Activated CD4-positive, alpha-beta T cell treated with anti-CD3 and anti-CD28 coated beads, Interleukin-2, amount 10 ng/mL, durations not matched to agents 24 days and 14 days (primary cell): ENCODE results near the gene APBA3. TPM values are rescaled to one million over a fixed set of nuclear protein-coding genes. Genes with fewer than 3 reads are reported as not detected.
"Not testable (repeated sequence)": the region's sequence is repeated elsewhere in the genome, so short reads cannot be mapped to it uniquely, and the experiment has no call there.

Experiments
- DNase-seq: peaks from one replicate; pipeline ENCODE4 v3.0.0; 2022
- H3K27ac Mint-ChIP-seq: one replicate; pipeline ENCODE4 v1.8.0; 2022; ENCODE audit warnings: mild to moderate bottlenecking, mixed read lengths
- H3K27me3 Mint-ChIP-seq: one replicate; pipeline ENCODE4 v1.8.0; 2022; ENCODE audit warnings: mixed read lengths
- H3K36me3 Mint-ChIP-seq: one replicate; pipeline ENCODE4 v1.8.0; 2022; ENCODE audit warnings: low read depth, mild to moderate bottlenecking, mixed read lengths
- H3K4me1 Mint-ChIP-seq: one replicate; pipeline ENCODE4 v1.8.0; 2021; ENCODE audit warnings: mixed read lengths
- H3K4me3 Mint-ChIP-seq: one replicate; pipeline ENCODE4 v1.8.0; 2022; ENCODE audit warnings: mild to moderate bottlenecking, moderate library complexity, mixed read lengths
- H3K9me3 Mint-ChIP-seq: one replicate; pipeline ENCODE4 v1.8.0; 2021; ENCODE audit warnings: mixed read lengths
- intact Hi-C: fragments of 100-400 bp; cut with micrococcal nuclease; formaldehyde crosslinking; loops from one replicate; pipeline ENCODE4 v1.15.1; 2023
- total RNA-seq: library from RNA; stranded (reverse); gene quantifications from 2 replicates; pipeline ENCODE4 v1.2.3, GENCODE V29; 2022

APBA3 gene
- total RNA-seq, 1 donor from 2014 or later = 41.5 TPM

- Mint-ChIP-seq H3K4me1 (peaks cover 7% of the 10 kb centered on the region), H3K36me3 (peaks cover 17% of the 10 kb centered on the region), H3K27ac (no peak overlapping the region), H3K9me3 (no peaks in the 10 kb centered on the region), H3K27me3 (no peaks in the 10 kb centered on the region), H3K4me3 (no peak overlapping the region)
- no peak for DNase-seq
- intact Hi-C loops = no loop called here
Observed at GRCh38 chr19:3770136-3770999, 8.9 kb upstream of the APBA3 start.

GRCh38 chr19:3769494-3769893 is 8.0 kb upstream of the APBA3 start:
- H3K27ac Mint-ChIP-seq = no peak overlapping the region
- no peaks in the 10 kb centered on the region for H3K9me3 Mint-ChIP-seq
- H3K4me1 Mint-ChIP-seq = peaks cover 7% of the 10 kb centered on the region
- DNase-seq = no peak
- H3K36me3 Mint-ChIP-seq = peaks cover 17% of the 10 kb centered on the region
- H3K27me3 Mint-ChIP-seq = no peaks in the 10 kb centered on the region
- no peak overlapping the region for H3K4me3 Mint-ChIP-seq
- intact Hi-C loops = no loop called here

DNA sequence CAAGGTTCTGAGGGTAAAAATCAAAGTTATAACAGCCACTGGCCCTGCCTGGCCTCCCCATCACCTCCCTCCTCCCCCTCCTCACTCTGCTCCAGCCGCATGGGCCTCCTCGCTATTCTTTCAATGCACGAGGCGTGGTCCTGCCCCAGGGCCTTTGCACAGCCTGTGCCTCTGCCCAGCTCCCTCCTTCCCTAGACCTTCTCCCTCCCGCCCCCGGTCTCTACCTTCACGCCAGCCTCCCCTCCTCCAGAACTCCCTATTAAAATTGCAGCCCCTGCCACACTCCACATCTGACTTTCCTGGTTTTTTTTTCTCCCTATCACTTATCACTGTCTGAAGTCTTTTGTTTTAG is 7.2 kb upstream of the APBA3 start:
- intact Hi-C loops = no loop called here
- peak overlapping the region; percentile 31 for H3K27ac Mint-ChIP-seq

GRCh38 chr19:3768015-3768747 is 6.7 kb upstream of the APBA3 start:
- intact Hi-C loops = no loop called here
- Mint-ChIP-seq H3K27ac (no peak overlapping the region), H3K4me3 (no peak overlapping the region), H3K4me1 (peaks cover 8% of the 10 kb centered on the region), H3K27me3 (no peaks in the 10 kb centered on the region), H3K9me3 (no peaks in the 10 kb centered on the region), H3K36me3 (peaks cover 18% of the 10 kb centered on the region)
- no peak for DNase-seq

More for the DNA sequence above, 7.2 kb upstream of the APBA3 start:
- no peak for DNase-seq
- Mint-ChIP-seq H3K4me3 (no peak overlapping the region), H3K4me1 (peaks cover 7% of the 10 kb centered on the region), H3K27me3 (no peaks in the 10 kb centered on the region), H3K36me3 (peaks cover 17% of the 10 kb centered on the region), H3K9me3 (no peaks in the 10 kb centered on the region)

GRCh38 chr19:3767050-3767449 is 5.6 kb upstream of the APBA3 start:
- Mint-ChIP-seq H3K4me3 (no peak overlapping the region), H3K27ac (no peak overlapping the region), H3K9me3 (no peaks in the 10 kb centered on the region), H3K36me3 (peaks cover 24% of the 10 kb centered on the region), H3K4me1 (peaks cover 17% of the 10 kb centered on the region), H3K27me3 (peaks cover 5% of the 10 kb centered on the region)
- no peak for DNase-seq
- intact Hi-C loops = no loop called here

DNA sequence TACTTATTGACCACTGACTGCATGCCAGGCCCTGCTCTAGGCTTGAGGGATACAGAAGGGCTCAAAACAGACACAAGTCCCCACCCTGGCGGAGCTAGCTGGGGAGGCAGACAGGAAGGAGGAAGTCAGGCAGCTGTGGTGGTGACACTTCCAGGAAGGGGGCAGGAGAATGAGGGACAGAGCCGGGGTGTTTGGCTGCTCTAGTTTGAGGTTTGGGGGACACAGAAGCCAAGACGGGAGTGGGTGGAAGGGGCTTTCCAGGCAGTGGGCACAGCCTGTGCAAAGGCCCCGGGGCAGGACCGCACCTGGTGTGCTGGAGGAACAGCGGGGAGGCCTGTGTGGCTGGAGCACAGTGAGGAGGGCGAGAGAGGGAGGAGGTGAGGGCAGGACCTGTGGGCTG is 5.0 kb upstream of the APBA3 start:
- intact Hi-C loops = no loop called here
- peak overlapping the region; percentile 8 for H3K4me3 Mint-ChIP-seq
- H3K27me3 Mint-ChIP-seq = peaks cover 5% of the 10 kb centered on the region
- peaks cover 21% of the 10 kb centered on the region for H3K4me1 Mint-ChIP-seq
- peak; percentile 67 for DNase-seq
- H3K9me3 Mint-ChIP-seq = no peaks in the 10 kb centered on the region
- peak overlapping the region; percentile 34 for H3K27ac Mint-ChIP-seq
- peaks cover 24% of the 10 kb centered on the region for H3K36me3 Mint-ChIP-seq

DNA sequence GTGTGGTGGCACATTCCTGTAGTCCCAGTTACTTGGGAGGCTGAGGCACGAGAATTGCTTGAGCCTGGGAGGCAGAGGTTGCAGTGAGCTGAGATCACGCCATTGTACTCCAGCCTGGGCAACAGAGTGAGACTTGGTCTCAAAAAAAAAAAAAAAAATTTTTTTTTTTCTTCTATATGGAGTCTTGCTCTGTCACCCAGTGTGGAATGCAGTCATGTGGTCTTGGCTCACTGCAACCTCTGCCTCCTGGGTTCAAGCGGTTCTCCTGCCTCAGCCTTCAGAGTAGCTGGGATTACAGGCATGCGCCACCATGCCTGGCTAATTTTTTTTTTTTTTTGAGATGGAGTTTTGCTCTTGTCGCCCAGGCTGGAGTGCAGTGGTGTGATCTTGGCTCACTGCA is 4.3 kb upstream of the APBA3 start:
- H3K9me3 Mint-ChIP-seq, H3K4me3 Mint-ChIP-seq, intact Hi-C loops, DNase-seq, H3K27ac Mint-ChIP-seq, H3K27me3 Mint-ChIP-seq: not testable (repeated sequence)
- H3K36me3 Mint-ChIP-seq = peaks cover 30% of the 10 kb centered on the region
- peaks cover 26% of the 10 kb centered on the region for H3K4me1 Mint-ChIP-seq

DNA sequence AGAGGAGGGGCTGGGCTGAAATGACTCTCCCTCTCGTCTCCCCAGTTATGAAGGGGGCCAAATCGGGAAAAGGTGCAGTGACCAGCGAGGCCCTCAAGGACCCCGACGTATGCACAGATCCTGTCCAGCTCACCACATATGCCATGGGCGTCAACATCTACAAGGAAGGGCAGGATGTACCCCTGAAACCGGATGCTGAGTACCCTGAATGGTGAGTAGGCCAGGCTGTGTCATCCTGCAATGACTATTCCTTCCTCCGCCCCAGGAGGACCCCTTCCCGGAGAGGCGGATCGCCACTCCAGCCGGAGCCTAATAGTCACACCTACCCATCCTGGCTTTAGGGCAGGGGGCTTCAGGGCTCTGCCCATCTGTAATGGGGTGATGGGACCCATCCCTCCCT is 3.6 kb upstream of the APBA3 start:
- Mint-ChIP-seq H3K27me3 (peaks cover 5% of the 10 kb centered on the region), H3K36me3 (peaks cover 31% of the 10 kb centered on the region), H3K4me3 (no peak overlapping the region), H3K9me3 (no peaks in the 10 kb centered on the region), H3K4me1 (peaks cover 27% of the 10 kb centered on the region), H3K27ac (no peak overlapping the region)
- intact Hi-C loops = no loop called here
- DNase-seq = no peak

GRCh38 chr19:3762501-3763459 is 1.3 kb upstream of the APBA3 start, which contains the start of gene MRPL54:
Gene MRPL54 (plus strand): TSS chr19:3762682. CDS start chr19:3762701, 19 bp downstream.
- Mint-ChIP-seq H3K9me3 (no peaks in the 10 kb centered on the region), H3K4me3 (peak within 1 kb of the TSS; percentile 99), H3K27ac (peak within 1 kb of the TSS; percentile 100), H3K27me3 (peaks cover 5% of the 10 kb centered on the region), H3K4me1 (peaks cover 32% of the 10 kb centered on the region), H3K36me3 (peaks cover 37% of the 10 kb centered on the region)
- intact Hi-C loops = loop anchor here (1.0 to 5.0 kb wide), 2 partner anchors 56 to 225 kb away; partner anchors contain the start of gene EEF2
- peak; percentile 100 for DNase-seq

DNA sequence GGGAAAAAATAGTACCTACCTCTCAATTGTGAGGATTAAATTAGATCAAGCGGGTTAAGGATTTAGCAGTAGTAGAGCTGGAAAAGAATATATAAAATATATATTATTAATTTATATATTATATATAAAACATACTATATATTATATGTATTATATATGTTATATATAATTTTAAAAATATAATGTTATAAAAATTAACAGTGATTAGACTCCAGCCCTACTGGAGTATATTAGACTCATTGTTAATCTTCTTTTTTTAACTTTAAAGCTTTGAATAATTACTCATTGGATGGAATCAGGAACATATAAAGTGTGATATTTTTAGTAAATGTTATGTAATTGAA is 610 bp upstream of the APBA3 start:
- Mint-ChIP-seq H3K4me1 (peaks cover 32% of the 10 kb centered on the region), H3K27ac (peak overlapping the region; percentile 100), H3K9me3 (no peaks in the 10 kb centered on the region), H3K4me3 (peak overlapping the region; percentile 99), H3K36me3 (peaks cover 36% of the 10 kb centered on the region), H3K27me3 (peaks cover 5% of the 10 kb centered on the region)
- intact Hi-C loops = loop anchor here (1.0 to 5.0 kb wide), 2 partner anchors 56 to 225 kb away; partner anchors contain the start of gene EEF2
- DNase-seq = no peak

GRCh38 chr19:3760871-3761361 is 576 bp downstream of the APBA3 start:
- DNase-seq = peak; percentile 76
- peak overlapping the region; percentile 99 for H3K27ac Mint-ChIP-seq
- H3K27me3 Mint-ChIP-seq = peaks cover 5% of the 10 kb centered on the region
- peaks cover 27% of the 10 kb centered on the region for H3K4me1 Mint-ChIP-seq
- peak overlapping the region; percentile 99 for H3K4me3 Mint-ChIP-seq
- intact Hi-C loops = loop anchor here (1.0 to 5.0 kb wide), 4 partner anchors 61 to 226 kb away; partner anchors contain the start of genes EEF2 and HMG20B
- H3K9me3 Mint-ChIP-seq = no peaks in the 10 kb centered on the region
- peaks cover 35% of the 10 kb centered on the region for H3K36me3 Mint-ChIP-seq

GRCh38 chr19:3759482-3760254 is 1.8 kb downstream of the APBA3 start:
- Mint-ChIP-seq H3K4me3 (peak overlapping the region; percentile 99), H3K4me1 (peaks cover 33% of the 10 kb centered on the region), H3K27ac (peak overlapping the region; percentile 29), H3K27me3 (peaks cover 5% of the 10 kb centered on the region), H3K9me3 (no peaks in the 10 kb centered on the region), H3K36me3 (peaks cover 43% of the 10 kb centered on the region)
- intact Hi-C loops = loop anchor here (2.0 to 5.0 kb wide), 2 partner anchors 187 to 228 kb away; partner anchors contain the start of genes EEF2 and HMG20B
- DNase-seq = no peak
